ENCODE measurements around the gene MAGED1. TPM values are rescaled to one million over a fixed set of nuclear protein-coding genes. Genes with fewer than 3 reads are reported as not detected.

Gene MAGED1, protein sequence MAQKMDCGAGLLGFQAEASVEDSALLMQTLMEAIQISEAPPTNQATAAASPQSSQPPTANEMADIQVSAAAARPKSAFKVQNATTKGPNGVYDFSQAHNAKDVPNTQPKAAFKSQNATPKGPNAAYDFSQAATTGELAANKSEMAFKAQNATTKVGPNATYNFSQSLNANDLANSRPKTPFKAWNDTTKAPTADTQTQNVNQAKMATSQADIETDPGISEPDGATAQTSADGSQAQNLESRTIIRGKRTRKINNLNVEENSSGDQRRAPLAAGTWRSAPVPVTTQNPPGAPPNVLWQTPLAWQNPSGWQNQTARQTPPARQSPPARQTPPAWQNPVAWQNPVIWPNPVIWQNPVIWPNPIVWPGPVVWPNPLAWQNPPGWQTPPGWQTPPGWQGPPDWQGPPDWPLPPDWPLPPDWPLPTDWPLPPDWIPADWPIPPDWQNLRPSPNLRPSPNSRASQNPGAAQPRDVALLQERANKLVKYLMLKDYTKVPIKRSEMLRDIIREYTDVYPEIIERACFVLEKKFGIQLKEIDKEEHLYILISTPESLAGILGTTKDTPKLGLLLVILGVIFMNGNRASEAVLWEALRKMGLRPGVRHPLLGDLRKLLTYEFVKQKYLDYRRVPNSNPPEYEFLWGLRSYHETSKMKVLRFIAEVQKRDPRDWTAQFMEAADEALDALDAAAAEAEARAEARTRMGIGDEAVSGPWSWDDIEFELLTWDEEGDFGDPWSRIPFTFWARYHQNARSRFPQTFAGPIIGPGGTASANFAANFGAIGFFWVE
- total RNA-seq: 10 to 100 TPM; 60.1 to 63.0 TPM

DNA sequence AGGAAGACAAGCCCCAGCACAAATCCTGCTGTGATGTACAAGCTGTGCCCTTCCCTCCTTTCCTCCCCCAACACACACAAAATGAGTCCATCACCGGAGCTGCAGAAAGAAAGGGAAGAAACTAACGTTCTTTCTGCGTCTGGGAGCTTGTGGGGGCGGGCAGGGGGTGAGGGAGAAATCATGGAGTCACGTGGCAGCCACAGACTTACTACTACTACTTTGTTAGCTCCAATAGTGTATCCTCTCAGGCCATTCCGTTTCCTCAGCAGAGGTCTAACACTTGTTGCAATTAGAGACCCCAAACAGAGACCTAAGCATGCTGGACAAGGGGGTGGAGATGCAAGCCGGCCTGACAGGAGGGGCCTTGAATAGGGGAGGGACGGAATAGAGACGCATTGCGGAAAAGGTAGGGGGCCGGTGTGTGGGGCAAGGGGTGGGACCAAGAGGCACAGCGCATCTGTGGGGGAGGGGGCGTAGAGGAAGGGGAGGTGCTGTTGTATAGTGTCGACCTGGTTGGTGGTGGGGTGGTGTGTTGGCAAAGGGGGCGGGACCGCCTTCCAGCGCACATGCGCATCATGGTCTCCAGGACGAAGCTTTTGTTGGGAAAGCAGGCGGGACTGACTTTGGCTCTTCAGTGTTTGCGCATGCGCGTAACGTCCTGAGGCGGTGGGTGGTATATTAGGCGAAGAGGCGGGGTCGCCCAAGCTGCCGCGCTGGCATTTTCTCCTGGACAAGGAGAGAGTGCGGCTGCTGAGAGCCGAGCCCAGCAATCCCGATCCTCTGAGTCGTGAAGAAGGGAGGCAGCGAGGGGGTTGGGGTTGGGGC lies at the start of gene MAGED1:
TSS of gene MAGED1 (plus strand) at position 703 of the 825 bp plus-strand sequence. CDS start 682 bp downstream, outside the sequence.
- peak; percentile 91 for DNase-seq
- TF ChIP-seq, protein P1, sequence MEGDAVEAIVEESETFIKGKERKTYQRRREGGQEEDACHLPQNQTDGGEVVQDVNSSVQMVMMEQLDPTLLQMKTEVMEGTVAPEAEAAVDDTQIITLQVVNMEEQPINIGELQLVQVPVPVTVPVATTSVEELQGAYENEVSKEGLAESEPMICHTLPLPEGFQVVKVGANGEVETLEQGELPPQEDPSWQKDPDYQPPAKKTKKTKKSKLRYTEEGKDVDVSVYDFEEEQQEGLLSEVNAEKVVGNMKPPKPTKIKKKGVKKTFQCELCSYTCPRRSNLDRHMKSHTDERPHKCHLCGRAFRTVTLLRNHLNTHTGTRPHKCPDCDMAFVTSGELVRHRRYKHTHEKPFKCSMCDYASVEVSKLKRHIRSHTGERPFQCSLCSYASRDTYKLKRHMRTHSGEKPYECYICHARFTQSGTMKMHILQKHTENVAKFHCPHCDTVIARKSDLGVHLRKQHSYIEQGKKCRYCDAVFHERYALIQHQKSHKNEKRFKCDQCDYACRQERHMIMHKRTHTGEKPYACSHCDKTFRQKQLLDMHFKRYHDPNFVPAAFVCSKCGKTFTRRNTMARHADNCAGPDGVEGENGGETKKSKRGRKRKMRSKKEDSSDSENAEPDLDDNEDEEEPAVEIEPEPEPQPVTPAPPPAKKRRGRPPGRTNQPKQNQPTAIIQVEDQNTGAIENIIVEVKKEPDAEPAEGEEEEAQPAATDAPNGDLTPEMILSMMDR (IDR thresholded peaks at IDR 0.05): no peak
- peaks cover 10% of the 10 kb centered on the region for H3K4me1 Mint-ChIP-seq (ENCODE audit: low read depth)
- no peaks in the 10 kb centered on the region for H3K9me3 Mint-ChIP-seq
- peak; percentile 97 for ATAC-seq
- H3K27ac Mint-ChIP-seq: peak within 1 kb of the TSS; percentile 92
- ChIA-PET POLR2A (no interaction called here), CTCF (no interaction called here)
- intact Hi-C loops (cut with micrococcal nuclease): no loop called here
- H3K36me3 Mint-ChIP-seq (ENCODE audit: low read depth): peaks cover 9% of the 10 kb centered on the region
- H3K4me3 Mint-ChIP-seq: peak within 1 kb of the TSS; percentile 95
- no peaks in the 10 kb centered on the region for H3K27me3 Mint-ChIP-seq

DNA sequence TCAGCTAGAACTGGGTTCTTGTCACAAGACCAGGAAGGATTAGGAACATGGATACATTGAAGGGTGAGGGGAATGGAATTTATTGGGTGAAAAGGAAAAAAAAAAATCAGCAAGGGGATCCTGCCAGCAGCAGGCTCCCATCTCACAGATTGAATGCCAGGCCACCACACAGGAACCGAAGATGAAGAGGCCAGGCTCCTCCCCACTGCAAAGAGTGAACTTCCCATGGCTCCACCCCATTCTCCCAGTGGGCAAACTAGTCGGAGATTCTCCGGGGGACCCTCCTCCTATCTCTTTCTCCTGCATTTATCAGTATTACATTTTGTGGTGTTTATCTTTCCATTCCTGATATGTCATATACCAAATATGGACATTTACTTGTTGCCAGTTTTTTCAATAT lies 46.0 kb upstream of the MAGED1 start:
- intact Hi-C loops (cut with micrococcal nuclease): no loop called here
- Mint-ChIP-seq H3K27me3 (no peaks in the 10 kb centered on the region), H3K36me3 (ENCODE audit: low read depth) (peaks cover 28% of the 10 kb centered on the region), H3K4me3 (no peak overlapping the region), H3K27ac (no peak overlapping the region), H3K4me1 (ENCODE audit: low read depth) (peaks cover 23% of the 10 kb centered on the region), H3K9me3 (no peaks in the 10 kb centered on the region)
- no peak for ATAC-seq
- POLR2A ChIA-PET: no interaction called here
- DNase-seq: no peak
- CTCF ChIA-PET: no interaction called here
- TF ChIP-seq, protein P1 (IDR thresholded peaks at IDR 0.05): no peak

DNA sequence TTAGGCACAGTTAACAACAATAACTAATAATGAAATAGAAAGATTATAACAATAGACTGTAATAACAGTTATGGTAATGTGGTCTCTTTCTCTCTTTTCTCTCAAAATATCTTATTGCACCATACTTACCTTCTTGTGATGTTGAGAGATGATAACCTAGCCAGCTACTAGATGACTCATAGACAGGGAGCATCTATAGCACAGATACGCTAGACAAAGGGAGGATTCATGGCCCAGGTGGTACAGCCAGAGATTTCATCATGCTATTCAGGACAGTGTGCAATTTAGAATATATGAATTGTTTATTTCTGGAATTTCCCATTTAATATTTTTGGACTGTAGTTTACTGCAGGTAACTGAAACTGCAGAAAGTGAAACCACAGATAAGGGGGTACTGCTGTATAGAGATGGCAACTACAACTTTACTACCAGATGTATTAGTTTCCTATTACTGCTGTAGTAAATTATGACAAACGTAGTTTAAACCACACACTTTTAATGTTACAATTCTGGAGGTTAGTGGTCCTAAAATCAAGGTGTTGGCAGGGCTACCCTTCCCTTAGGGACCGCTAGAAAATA lies 41.8 kb upstream of the MAGED1 start:
- no peaks in the 10 kb centered on the region for H3K27me3 Mint-ChIP-seq
- DNase-seq: peak; percentile 1
- POLR2A ChIA-PET: no interaction called here
- intact Hi-C loops (cut with micrococcal nuclease): no loop called here
- peaks cover 7% of the 10 kb centered on the region for H3K9me3 Mint-ChIP-seq
- peaks cover 48% of the 10 kb centered on the region for H3K36me3 Mint-ChIP-seq (ENCODE audit: low read depth)
- TF ChIP-seq, protein P1 (IDR thresholded peaks at IDR 0.05): no peak
- no peak overlapping the region for H3K27ac Mint-ChIP-seq
- H3K4me3 Mint-ChIP-seq: no peak overlapping the region
- H3K4me1 Mint-ChIP-seq (ENCODE audit: low read depth): peaks cover 18% of the 10 kb centered on the region
- CTCF ChIA-PET: no interaction called here
- peak; percentile 65 for ATAC-seq

DNA sequence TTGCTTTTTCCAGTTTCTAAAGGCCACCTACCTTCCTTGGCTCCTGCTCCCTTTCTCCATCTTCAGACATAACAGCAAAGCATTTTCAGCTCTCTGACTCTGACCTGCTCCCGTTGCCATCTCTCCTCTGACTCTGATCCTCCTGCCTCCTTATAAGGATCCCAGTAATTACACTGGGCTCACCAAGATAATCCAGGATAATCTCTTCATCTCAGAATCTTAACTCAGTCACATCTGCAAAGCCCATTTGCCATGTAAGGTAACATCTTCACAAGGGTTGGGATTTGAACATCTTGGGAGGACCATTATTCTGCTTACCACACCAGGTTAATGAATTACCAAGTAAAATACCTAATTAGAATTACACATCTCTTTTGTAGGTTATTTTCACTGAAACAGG lies 41.3 kb upstream of the MAGED1 start:
- Mint-ChIP-seq H3K4me3 (no peak overlapping the region), H3K27ac (peak overlapping the region; percentile 57), H3K27me3 (no peaks in the 10 kb centered on the region), H3K4me1 (ENCODE audit: low read depth) (peaks cover 18% of the 10 kb centered on the region), H3K9me3 (peaks cover 10% of the 10 kb centered on the region), H3K36me3 (ENCODE audit: low read depth) (peaks cover 50% of the 10 kb centered on the region)
- intact Hi-C loops (cut with micrococcal nuclease): no loop called here
- no peak for ATAC-seq
- TF ChIP-seq, protein P1 (IDR thresholded peaks at IDR 0.05): no peak
- no peak for DNase-seq
- ChIA-PET POLR2A (no interaction called here), CTCF (interaction anchor here (0.6 kb wide), 1 partner anchor 14 kb away, joined by 3 read pairs; no protein-coding TSS in a partner anchor)

Measured in activated CD8-positive, alpha-beta T cell treated with anti-CD3 and anti-CD28 coated beads for 36 hours (primary cell).